Right ventricle myocardium superior (tissue), 1 donor: Measurements from ENCODE around the gene ATP5PD. TPM values are rescaled to one million over a fixed set of nuclear protein-coding genes. Genes with fewer than 3 reads are reported as not detected.
"Not testable (repeated sequence)": the region's sequence is repeated elsewhere in the genome, so short reads cannot be mapped to it uniquely, and the experiment has no call there.

Source experiments
- ATAC-seq: fragments of 200-7000 bp; cut with Tn5 transposase; one replicate; pipeline ENCODE4 v1.9.1; 2020; ENCODE audit warnings: mild to moderate bottlenecking; ENCODE audit not compliant: poor library complexity
- DNase-seq: peaks from one replicate; pipeline ENCODE4 v3.0.0-alpha.2; 2020
- intact Hi-C: fragments of 100-400 bp; cut with DNase I; formaldehyde crosslinking; loops from one replicate; pipeline ENCODE4 v1.11.2; 2022
- total RNA-seq: library from RNA; stranded (reverse); fragmentation: NEBNext Ultra II Directional; extraction: Animal tissue kit (Norgen Biotek cat#: 25700); gene quantifications from one replicate; pipeline ENCODE4 v1.2.1, GENCODE V29; 2021
- donor health status: DM: no; HTN: yes; CAD: no; lungs with severe emphysema.

The ATP5PD gene
- total RNA-seq, 1 donor from 2014 or later = 832 TPM

DNA sequence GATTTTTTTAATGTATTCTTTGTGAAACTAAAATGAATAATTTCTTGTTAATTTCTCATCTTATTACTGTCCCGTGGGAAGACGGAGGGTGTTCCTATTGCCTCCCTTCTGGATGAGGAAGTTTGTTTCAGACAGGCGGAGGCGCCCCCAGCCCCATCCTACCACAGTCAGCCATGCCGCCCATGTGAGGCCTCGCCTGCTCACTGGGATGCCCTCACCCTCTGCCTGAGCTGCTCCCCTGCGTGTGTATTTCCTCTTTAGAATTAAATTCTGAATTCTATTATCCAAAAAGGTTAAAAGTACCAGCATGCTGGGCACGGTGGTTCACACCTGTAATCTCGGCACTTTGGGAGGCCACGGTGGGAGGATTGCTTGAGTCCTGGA lies 14.3 kb upstream of the ATP5PD start:
- ATAC-seq (no peak), DNase-seq (no peak)
- intact Hi-C loops = no loop called here

GRCh38 chr17:75060434-75061054 lies 13.8 kb upstream of the ATP5PD start:
- intact Hi-C loops = no loop called here
- no peak for DNase-seq
- ATAC-seq = peak; percentile 78

GRCh38 chr17:75059369-75060345 lies 12.9 kb upstream of the ATP5PD start:
- DNase-seq (no peak), ATAC-seq (peak; percentile 90)
- intact Hi-C loops = no loop called here

GRCh38 chr17:75051941-75052340 lies 5.2 kb upstream of the ATP5PD start:
- intact Hi-C loops = no loop called here
- DNase-seq = no peak
- ATAC-seq = no peak

GRCh38 chr17:75049706-75050105 lies 2.9 kb upstream of the ATP5PD start:
- intact Hi-C loops = no loop called here
- ATAC-seq (no peak), DNase-seq (no peak)

GRCh38 chr17:75049057-75049456 lies 2.3 kb upstream of the ATP5PD start:
- DNase-seq = no peak
- no peak for ATAC-seq
- intact Hi-C loops = no loop called here

DNA sequence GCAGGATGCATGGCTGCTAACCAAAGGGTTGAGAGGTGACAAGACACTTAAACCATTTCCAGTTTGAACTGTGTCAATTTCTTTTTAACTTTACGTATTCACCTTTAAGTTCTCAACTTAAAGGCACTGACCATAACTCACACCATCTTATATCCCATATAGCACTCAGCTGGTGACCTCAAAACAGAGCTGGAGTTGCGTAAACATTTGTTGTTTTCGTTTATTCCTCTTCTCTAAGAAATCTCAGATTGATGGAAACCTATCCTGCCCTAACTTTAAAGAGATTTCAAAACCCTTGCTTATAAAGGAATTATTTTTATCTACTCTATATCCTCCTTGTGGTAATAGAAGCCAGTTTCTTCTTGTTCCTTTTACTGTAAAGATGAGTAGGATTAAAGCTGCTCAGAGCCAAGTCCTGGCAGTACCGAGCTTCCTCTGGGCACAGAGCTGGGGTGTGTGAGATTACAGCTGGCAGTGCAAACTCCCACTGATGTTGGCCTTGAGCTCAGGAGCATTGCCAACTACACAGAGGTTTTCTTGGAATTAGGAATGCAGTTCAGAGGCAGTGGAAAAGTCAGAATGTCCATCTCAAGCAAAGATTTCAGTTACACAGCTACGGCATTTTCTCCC lies 1.6 kb upstream of the ATP5PD start:
- DNase-seq (no peak), ATAC-seq (peak; percentile 30)
- intact Hi-C loops = no loop called here

GRCh38 chr17:75047398-75048098 lies 779 bp upstream of the ATP5PD start:
- intact Hi-C loops = no loop called here
- no peak for ATAC-seq
- peak; percentile 69 for DNase-seq

DNA sequence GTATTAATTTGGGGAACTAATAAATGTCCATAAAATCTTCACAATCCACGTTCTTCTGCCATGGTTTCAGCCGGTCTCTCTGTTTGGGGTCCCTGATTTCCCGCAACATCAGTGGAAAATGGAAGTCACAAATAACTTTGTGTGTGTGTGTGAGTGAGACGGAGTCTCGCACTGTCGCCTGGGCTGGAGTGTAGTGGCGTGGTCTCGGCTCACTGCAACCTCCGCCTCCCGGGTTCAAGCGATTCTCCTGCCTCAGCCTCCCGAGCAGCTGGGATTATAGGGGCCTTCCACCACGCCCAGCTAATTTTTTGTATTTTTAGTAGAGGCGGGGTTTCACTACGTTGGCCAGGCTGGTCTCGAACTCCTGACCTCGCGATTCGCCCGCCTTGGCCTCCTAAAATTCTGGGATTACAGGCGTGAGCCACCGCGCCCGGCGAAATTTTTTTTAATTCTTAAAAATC lies 793 bp downstream of the ATP5PD start:
- DNase-seq, intact Hi-C loops: not testable (repeated sequence)

DNA sequence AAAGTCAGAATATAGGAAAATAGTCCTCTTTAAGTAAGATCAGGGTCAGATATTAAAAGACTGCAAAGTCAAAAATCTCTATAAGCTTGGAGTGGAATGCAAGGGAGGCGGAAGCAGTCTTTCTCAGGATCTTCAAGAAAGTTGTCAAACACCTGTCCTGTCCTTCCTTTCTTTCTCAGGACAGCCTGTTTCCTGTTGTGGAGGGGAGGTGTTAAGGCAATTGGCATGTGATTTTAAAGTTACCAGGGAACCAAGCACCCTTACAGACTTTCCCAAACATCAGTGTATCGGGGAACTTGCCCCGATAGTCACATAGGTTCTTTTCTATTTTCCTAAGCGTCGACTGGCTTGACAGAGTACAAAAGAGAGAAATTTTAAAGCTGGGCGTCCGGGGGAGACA lies 2.1 kb downstream of the ATP5PD start:
- DNase-seq (no peak), ATAC-seq (no peak)
- intact Hi-C loops = no loop called here

More for the DNA sequence above, 793 bp downstream of the ATP5PD start:
- ATAC-seq = not testable (repeated sequence)

GRCh38 chr17:75043789-75044188 lies 3.0 kb downstream of the ATP5PD start:
- DNase-seq, intact Hi-C loops, ATAC-seq: not testable (repeated sequence)

DNA sequence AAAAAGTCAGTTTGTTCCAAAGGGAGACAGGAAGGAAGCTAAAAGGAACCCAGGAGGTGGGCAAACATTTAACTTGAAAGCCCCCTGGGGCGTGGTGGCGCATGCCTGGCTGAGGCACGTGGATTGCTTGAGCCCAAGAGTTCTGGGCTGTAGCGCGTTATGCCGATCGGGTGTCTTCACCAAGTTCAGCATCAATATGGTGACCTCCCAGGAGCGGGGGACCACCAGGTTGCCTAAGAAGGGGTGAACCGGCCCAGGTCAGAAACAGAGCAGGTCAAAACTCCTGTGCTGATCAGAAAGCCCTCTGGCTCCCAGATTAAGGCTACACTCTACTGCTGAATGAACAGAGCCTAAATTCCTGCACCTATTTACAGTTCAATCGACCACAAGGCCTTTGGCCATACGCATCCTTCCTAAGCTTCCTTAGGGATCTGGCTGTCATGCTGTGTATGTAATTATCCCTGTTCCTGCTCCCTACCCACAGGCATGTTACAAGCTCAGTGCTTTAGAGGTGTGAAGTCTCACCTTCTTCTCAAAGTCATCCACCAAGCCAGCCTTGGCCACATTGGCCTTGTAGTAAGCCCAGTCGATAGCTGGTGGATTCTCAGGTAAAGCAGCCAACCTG lies 5.0 kb downstream of the ATP5PD start:
- ATAC-seq (no peak), DNase-seq (no peak)
- intact Hi-C loops = no loop called here

GRCh38 chr17:75039238-75039637 lies 7.5 kb downstream of the ATP5PD start:
- no peak for DNase-seq
- intact Hi-C loops = loop anchor here (10.0 kb wide), 1 partner anchor 54 kb away; the partner anchor contains the start of gene CDR2L
- ATAC-seq = no peak

DNA sequence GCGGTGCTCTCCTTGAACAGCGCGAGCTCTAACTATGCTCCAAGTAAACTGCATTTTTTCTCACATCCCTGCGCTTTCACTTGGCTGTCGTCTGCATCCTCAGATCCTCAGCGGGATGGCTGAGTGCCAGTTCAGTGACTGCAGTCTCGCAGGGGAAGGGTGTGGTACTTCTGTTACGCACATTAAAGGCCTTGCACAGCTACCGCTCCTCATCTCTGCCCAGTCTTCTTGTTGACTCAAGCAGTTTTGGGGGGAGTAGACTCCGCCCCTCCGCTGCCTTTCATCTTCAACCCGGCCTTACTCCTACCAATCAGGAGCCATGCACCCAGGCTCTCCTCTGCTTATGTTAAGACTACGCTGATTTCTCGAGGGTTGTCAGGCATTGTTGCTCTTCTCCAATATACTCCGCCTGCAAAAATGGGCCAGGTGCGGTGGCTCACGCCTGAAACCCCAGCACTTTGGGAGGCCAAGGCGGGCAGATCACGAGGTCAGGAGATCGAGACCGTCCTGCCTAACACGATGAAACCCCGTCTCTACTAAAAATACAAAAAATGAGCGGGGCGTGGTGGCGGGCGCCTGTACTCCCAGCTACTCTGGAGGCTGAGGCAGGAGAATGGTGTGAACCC lies 10.0 kb downstream of the ATP5PD start:
- ATAC-seq = peak; percentile 40
- peak; percentile 93 for DNase-seq
- intact Hi-C loops = loop anchor here (10.0 kb wide), 1 partner anchor 52 kb away; the partner anchor contains the start of gene CDR2L

DNA sequence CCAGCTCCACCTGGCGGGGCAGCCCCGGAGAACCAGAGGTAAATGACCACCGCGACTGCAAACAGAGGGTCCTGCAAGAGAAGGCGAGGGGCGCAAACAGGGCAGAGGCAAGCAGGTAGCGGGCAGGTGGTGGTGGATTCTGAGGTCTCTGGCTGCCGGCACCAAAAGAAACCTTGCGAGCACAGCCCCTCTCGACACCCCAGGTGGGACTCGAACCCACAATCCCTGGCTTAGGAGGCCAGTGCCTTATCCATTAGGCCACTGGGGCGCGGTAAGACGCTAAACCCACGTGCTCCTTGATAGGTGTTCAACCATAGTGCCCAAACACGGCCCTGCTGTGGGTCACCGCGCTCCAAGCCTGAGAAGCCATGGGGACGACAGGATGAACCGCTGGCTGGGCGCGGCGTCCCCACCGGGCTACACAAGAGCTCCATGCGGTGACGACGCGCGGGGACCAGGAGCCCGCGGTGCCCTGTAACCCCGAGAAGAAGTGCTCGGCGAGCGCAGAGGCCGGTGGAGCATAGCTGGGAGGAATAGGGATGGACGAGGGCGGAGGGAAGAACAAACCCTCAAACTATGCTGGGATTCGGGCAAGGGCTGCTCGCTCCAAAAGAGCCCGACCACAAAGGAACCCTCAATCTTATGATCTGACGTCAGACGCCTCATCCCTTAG lies 12.4 kb downstream of the ATP5PD start:
- intact Hi-C loops = loop anchor here (10.0 kb wide), 1 partner anchor 50 kb away; the partner anchor contains the start of gene CDR2L
- peak; percentile 80 for ATAC-seq
- peak; percentile 89 for DNase-seq

DNA sequence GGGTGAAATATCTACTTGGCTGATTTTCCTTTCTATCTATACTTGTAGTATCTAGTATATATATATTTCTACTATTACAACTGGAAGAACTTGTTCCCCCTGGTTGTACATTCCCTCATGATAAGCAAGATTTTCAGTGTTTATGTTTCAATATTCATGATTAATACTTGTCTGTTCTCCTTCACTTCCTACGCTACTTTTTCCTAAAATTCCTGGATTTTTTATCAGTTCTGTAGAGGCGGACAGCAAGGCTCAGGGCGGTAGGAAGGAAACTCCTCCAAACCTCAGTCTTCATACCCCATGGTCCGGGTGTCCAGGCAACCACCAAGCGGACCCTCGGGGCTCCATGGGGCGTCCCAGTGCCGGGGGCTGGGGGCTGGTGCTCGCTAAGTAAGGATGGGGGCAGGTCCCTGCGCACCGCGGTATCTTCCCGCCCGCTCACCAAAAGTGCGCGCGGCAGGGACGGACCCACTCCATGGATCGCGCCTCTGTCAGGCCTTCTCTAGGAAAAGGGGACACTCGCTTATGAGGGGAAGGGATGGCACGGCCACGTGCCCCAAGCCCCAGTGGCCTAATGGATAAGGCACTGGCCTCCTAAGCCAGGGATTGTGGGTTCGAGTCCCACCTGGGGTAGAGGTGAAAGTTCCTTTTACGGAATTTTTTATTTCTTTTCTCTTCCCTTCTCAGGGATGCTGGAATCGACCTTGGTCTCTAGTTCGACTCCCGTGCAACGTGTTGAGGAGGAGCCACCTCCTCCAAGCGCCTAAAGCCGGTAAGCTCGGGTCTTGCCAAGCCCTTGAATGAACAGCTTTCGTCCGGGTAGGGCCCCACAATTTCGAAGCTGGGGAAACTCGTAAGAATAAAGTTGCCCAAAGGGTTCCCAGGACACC lies 13.2 kb downstream of the ATP5PD start:
- DNase-seq (peak; percentile 94), ATAC-seq (peak; percentile 81)
- intact Hi-C loops = loop anchor here (10.0 kb wide), 1 partner anchor 49 kb away; the partner anchor contains the start of gene CDR2L
